IPS DF 6.9 (cell line): ENCODE data around the gene FYCO1.

Experiments used
- DNase-seq: peaks from one replicate; pipeline ENCODE4 v3.0.0-alpha.2; 2013; ENCODE audit warnings: low read depth, low spot score
- H3K27ac ChIP-seq: one replicate; pipeline ENCODE4 v1.5.1; 2013; ENCODE audit warnings: low read length, control low read depth
- H3K27me3 ChIP-seq: 2 replicates; pipeline ENCODE4 v1.6.1; 2013; ENCODE audit warnings: mild to moderate bottlenecking, low read length; ENCODE audit not compliant: control insufficient read depth, insufficient read depth
- H3K36me3 ChIP-seq: 2 replicates; pipeline ENCODE4 v1.6.1; 2013; ENCODE audit warnings: low read length; ENCODE audit not compliant: control insufficient read depth, insufficient read depth
- H3K4me1 ChIP-seq: 2 replicates; pipeline ENCODE4 v1.6.1; 2013; ENCODE audit warnings: low read length; ENCODE audit not compliant: control insufficient read depth, insufficient read depth
- H3K4me3 ChIP-seq: 2 replicates; pipeline ENCODE4 v1.5.1; 2013; ENCODE audit warnings: mild to moderate bottlenecking, low read length
- H3K9me3 ChIP-seq: 2 replicates; pipeline ENCODE4 v1.6.1; 2013; ENCODE audit warnings: low read length, inconsistent platforms; ENCODE audit not compliant: control insufficient read depth, insufficient read depth
- WGBS: extraction: QIAGEN DNeasy Blood & Tissue Kit; methylation state at CpG from one replicate; pipeline ENCODE4 v1.1.7; 2013; ENCODE audit warnings: mixed read lengths, missing lambda C conversion rate; ENCODE audit not compliant: insufficient read length, insufficient coverage; 5-methylcytosine and 5-hydroxymethylcytosine counted together

FYCO1 gene

GRCh38 chr3:45887285-45887684 is 108.3 kb downstream of the FYCO1 start:
- no peak overlapping the region for H3K27ac ChIP-seq
- no peaks in the 10 kb centered on the region for H3K36me3 ChIP-seq
- no peaks in the 10 kb centered on the region; the same call in 1 of the 2 replicates for H3K4me1 ChIP-seq
- no peaks in the 10 kb centered on the region for H3K27me3 ChIP-seq
- H3K4me3 ChIP-seq = no peak overlapping the region
- no CpG with 5 or more reads among the region's 4 CpGs for whole genome bisulfite sequencing
- no peaks in the 10 kb centered on the region for H3K9me3 ChIP-seq
- no peak for DNase-seq

- Histone ChIP-seq H3K4me1 (no peaks in the 10 kb centered on the region; the same call in 1 of the 2 replicates), H3K27ac (no peak within 1 kb of the TSS), H3K4me3 (no peak within 1 kb of the TSS), H3K36me3 (no peaks in the 10 kb centered on the region), H3K9me3 (no peaks in the 10 kb centered on the region), H3K27me3 (no peaks in the 10 kb centered on the region)
- WGBS = no CpG with 5 or more reads among the region's 9 CpGs
- DNase-seq = no peak
These were observed 109.5 kb downstream of the FYCO1 start, which contains the start of gene CCR9 for GRCh38 chr3:45885979-45886705. Gene CCR9 (plus strand): TSS chr3:45886543. CDS start chr3:45894934, 8,391 bp downstream.

- Histone ChIP-seq H3K27me3 (no peaks in the 10 kb centered on the region), H3K4me1 (no peaks in the 10 kb centered on the region; the same call in 1 of the 2 replicates), H3K9me3 (no peaks in the 10 kb centered on the region), H3K36me3 (no peaks in the 10 kb centered on the region), H3K27ac (no peak overlapping the region), H3K4me3 (no peak overlapping the region)
- WGBS = no CpG with 5 or more reads among the region's 23 CpGs
- no peak for DNase-seq
These were observed 111.0 kb downstream of the FYCO1 start for GRCh38 chr3:45884368-45885201.

GRCh38 chr3:45881078-45882022 is 114.3 kb downstream of the FYCO1 start:
- WGBS = no CpG with 5 or more reads among the region's 8 CpGs
- Histone ChIP-seq H3K9me3 (no peaks in the 10 kb centered on the region), H3K36me3 (no peaks in the 10 kb centered on the region), H3K27me3 (no peaks in the 10 kb centered on the region), H3K27ac (no peak overlapping the region), H3K4me3 (no peak overlapping the region), H3K4me1 (no peaks in the 10 kb centered on the region; the same call in 1 of the 2 replicates)
- DNase-seq = no peak

- H3K9me3 ChIP-seq = no peaks in the 10 kb centered on the region
- H3K4me1 ChIP-seq = no peaks in the 10 kb centered on the region
- H3K27ac ChIP-seq = no peak overlapping the region
- no CpG with 5 or more reads among the region's 3 CpGs for WGBS
- no peaks in the 10 kb centered on the region for H3K36me3 ChIP-seq
- no peaks in the 10 kb centered on the region for H3K27me3 ChIP-seq
- DNase-seq = no peak
- H3K4me3 ChIP-seq = no peak overlapping the region
These were observed 114.9 kb downstream of the FYCO1 start for GRCh38 chr3:45880725-45881077.

- no peak overlapping the region for H3K4me3 ChIP-seq
- no peaks in the 10 kb centered on the region for H3K4me1 ChIP-seq
- no peaks in the 10 kb centered on the region for H3K9me3 ChIP-seq
- H3K27ac ChIP-seq = no peak overlapping the region
- no peaks in the 10 kb centered on the region for H3K27me3 ChIP-seq
- no peak for DNase-seq
- no peaks in the 10 kb centered on the region for H3K36me3 ChIP-seq
- WGBS = no CpG with 5 or more reads among the region's 2 CpGs
These were observed 117.5 kb downstream of the FYCO1 start for GRCh38 chr3:45878124-45878523.

- no peaks in the 10 kb centered on the region for H3K27me3 ChIP-seq
- H3K36me3 ChIP-seq = no peaks in the 10 kb centered on the region
- no peak for DNase-seq
- no peak overlapping the region for H3K4me3 ChIP-seq
- WGBS = no CpG with 5 or more reads among the region's 5 CpGs
- no peaks in the 10 kb centered on the region for H3K9me3 ChIP-seq
- H3K4me1 ChIP-seq = no peaks in the 10 kb centered on the region
- no peak overlapping the region for H3K27ac ChIP-seq
These were observed 120.8 kb downstream of the FYCO1 start for GRCh38 chr3:45874677-45875346.

- no peaks in the 10 kb centered on the region for H3K4me1 ChIP-seq
- no peak overlapping the region for H3K4me3 ChIP-seq
- H3K27me3 ChIP-seq = no peaks in the 10 kb centered on the region
- H3K27ac ChIP-seq = no peak overlapping the region
- DNase-seq = no peak
- WGBS = no CpG with 5 or more reads among the region's 4 CpGs
- H3K36me3 ChIP-seq = no peaks in the 10 kb centered on the region
- H3K9me3 ChIP-seq = no peaks in the 10 kb centered on the region
These were observed 122.0 kb downstream of the FYCO1 start for GRCh38 chr3:45873638-45874037.

- DNase-seq = no peak
- H3K36me3 ChIP-seq = no peaks in the 10 kb centered on the region
- H3K4me1 ChIP-seq = no peaks in the 10 kb centered on the region
- H3K9me3 ChIP-seq = no peaks in the 10 kb centered on the region
- no peak overlapping the region for H3K4me3 ChIP-seq
- H3K27ac ChIP-seq = no peak overlapping the region
- no peaks in the 10 kb centered on the region for H3K27me3 ChIP-seq
These were observed 122.6 kb downstream of the FYCO1 start for GRCh38 chr3:45873036-45873435.

- Histone ChIP-seq H3K9me3 (no peaks in the 10 kb centered on the region), H3K4me3 (no peak overlapping the region), H3K27me3 (no peaks in the 10 kb centered on the region), H3K36me3 (no peaks in the 10 kb centered on the region), H3K27ac (no peak overlapping the region), H3K4me1 (no peaks in the 10 kb centered on the region)
- no peak for DNase-seq
- WGBS = no CpG with 5 or more reads among the region's 2 CpGs
These were observed 123.1 kb downstream of the FYCO1 start for GRCh38 chr3:45872569-45872968.
